Right lobe of liver (tissue), 6 donors: ENCODE measurements around the gene HRNR. TPM values are rescaled to one million over a fixed set of nuclear protein-coding genes. Genes with fewer than 3 reads are reported as not detected.
A peak's percentile ranks its signal among the peaks of the same experiment; 100 is the strongest.
"Not testable (repeated sequence)": the region's sequence is repeated elsewhere in the genome, so short reads cannot be mapped to it uniquely, and the experiment has no call there.

Source experiments
- ATAC-seq, 4 donors: fragments of 200-7000 bp; cut with Tn5 transposase; one replicate each; pipeline ENCODE4 v1.9.1; 2020; ENCODE audit warnings: mild to moderate bottlenecking in 4 of 4, moderate library complexity in 4 of 4
- DNase-seq, 3 donors: peaks; one replicate each; pipeline ENCODE4 v3.0.0-alpha.2; 2020
- H3K27ac ChIP-seq, 3 donors: fragments of 200-600 bp; one replicate each; pipeline ENCODE4 v1.8.0; 2022
- H3K27me3 ChIP-seq, 2 donors: fragments of 200-600 bp; one replicate each; pipeline ENCODE4 v1.8.0; 2022
- H3K36me3 ChIP-seq, 4 donors: fragments of 200-600 bp; sonication (generic) in 1 of 4; one replicate each; pipeline versions ENCODE4 v1.5.1 to v1.8.0; 2017 to 2022; ENCODE audit warnings: control low read depth in 1 of 4
- H3K4me1 ChIP-seq, 4 donors: fragments of 200-600 bp; sonication (generic) in 1 of 4; one replicate each; pipeline versions ENCODE4 v1.5.1 to v1.8.0; 2017 to 2022; ENCODE audit warnings: control low read depth in 1 of 4
- H3K4me3 ChIP-seq, 3 donors: fragments of 200-600 bp; one replicate each; pipeline ENCODE4 v1.8.0; 2022
- H3K9me3 ChIP-seq, 4 donors: fragments of 200-600 bp; sonication (generic) in 1 of 4; one replicate each; pipeline versions ENCODE4 v1.5.1 to v1.8.0; 2017 to 2022; ENCODE audit warnings: control low read depth in 1 of 4
- CTCF ChIP-seq, 4 donors: fragments of 200-600 bp in 3 of 4; fragments of 450-650 bp in 1 of 4; IDR thresholded peaks; one replicate each; pipeline versions ENCODE4 v1.5.1 to v1.8.0; 2016 to 2022; ENCODE audit warnings: antibody characterized with exemption in 4 of 4, mild to moderate bottlenecking in 2 of 4
- POLR2A ChIP-seq: fragments of 450-650 bp; IDR thresholded peaks from one replicate; pipeline ENCODE4 v1.6.1; 2017; ENCODE audit warnings: antibody characterized with exemption, mild to moderate bottlenecking
- WGBS: methylation state at CpG from one replicate; pipeline ENCODE4 v1.1.6; 2018; ENCODE audit warnings: low coverage, low lambda C conversion rate; ENCODE audit not compliant: insufficient coverage; ENCODE audit errors: missing lambda C conversion rate; 5-methylcytosine and 5-hydroxymethylcytosine counted together
- intact Hi-C, 2 donors: fragments of 100-400 bp; cut with DNase I; formaldehyde crosslinking; loops; one replicate each; pipeline versions ENCODE4 v1.11.2 to v1.14.1; 2022
- long read RNA-seq: library from polyadenylated mRNA; unstranded; transcript quantifications from one replicate; pipeline ENCODE4 v2.0.0, GENCODE V29; 2019
- total RNA-seq, 6 experiments: library from RNA; depleted of rRNA in 2 of 6; stranded (reverse); fragments of >200 nt in 2 of 6; fragmentation: NEBNext Ultra II Directional in 3 of 6; extraction: Animal tissue kit (Norgen Biotek cat#: 25700) in 3 of 6; gene quantifications; one replicate each; pipeline versions ENCODE4 v1.1.0 to v1.2.4, GENCODE V29; 2016 to 2023
- donor health status: DM: no; HTN: yes; CAD: no.
- donor health status: DM: no; HTN: no; CAD: no.
- donor health status: DM: no; HTN: no; CAD: no.
- donor health status: DM: no; HTN: yes; CAD: no.
- donor health status: DM: no; HTN: yes; CAD: no.

The HRNR gene
- not detected for total RNA-seq
- long read RNA-seq, result 0 reads

- H3K27me3 ChIP-seq, result no peaks in the 10 kb centered on the region
- H3K4me3 ChIP-seq, result no peak within 1 kb of the TSS
- no peak for TF ChIP-seq CTCF (IDR thresholded peaks at IDR 0.05)
- H3K9me3 ChIP-seq, result no peaks in the 10 kb centered on the region
- WGBS, result 63% methylated on average over 2 of the region's 2 CpGs
- no peaks in the 10 kb centered on the region for H3K4me1 ChIP-seq
- ATAC-seq, result no peak
- no peaks in the 10 kb centered on the region for H3K36me3 ChIP-seq
- no peak within 1 kb of the TSS for H3K27ac ChIP-seq
- DNase-seq, result no peak
- intact Hi-C loops, result no loop called here
Observed at GRCh38 chr1:152224093-152224492, at the start of gene HRNR. HRNR (minus strand) TSS chr1:152224193; CDS start chr1:152223253, 940 bp downstream.

DNA sequence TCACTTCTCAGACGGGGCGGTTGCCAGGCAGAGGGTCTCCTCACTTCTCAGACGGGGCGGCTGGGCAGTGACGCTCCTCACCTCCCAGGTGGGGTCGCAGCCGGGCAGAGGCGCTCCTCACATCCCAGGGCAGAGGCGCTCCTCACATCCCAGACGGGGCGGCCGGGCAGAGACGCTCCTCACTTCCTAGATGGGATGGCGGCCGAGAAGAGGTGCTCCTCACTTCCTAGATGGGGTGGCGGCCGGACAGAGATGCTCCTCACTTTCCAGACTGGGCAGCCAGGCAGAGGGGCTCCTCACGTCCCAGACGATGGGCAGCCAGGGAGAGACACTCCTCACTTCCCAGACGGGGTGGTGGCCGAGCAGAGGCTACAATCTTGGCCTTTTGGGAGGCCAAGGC is 32.4 kb upstream of the HRNR start:
- intact Hi-C loops, ATAC-seq, H3K27ac ChIP-seq, H3K36me3 ChIP-seq, H3K4me3 ChIP-seq, H3K27me3 ChIP-seq, H3K4me1 ChIP-seq, H3K9me3 ChIP-seq: not testable (repeated sequence)
- no CpG with 5 or more reads among the region's 21 CpGs for WGBS
- DNase-seq, result peak in 1 of 3 donors; percentile 28

- TF ChIP-seq CTCF (IDR thresholded peaks at IDR 0.05) (no peak), POLR2A (no peak)
- H3K27me3 ChIP-seq, result no peaks in the 10 kb centered on the region
- WGBS, result 49% methylated on average over 4 of the region's 4 CpGs
- no peak overlapping the region for H3K27ac ChIP-seq
- intact Hi-C loops, result no loop called here
- no peaks in the 10 kb centered on the region for H3K36me3 ChIP-seq
- DNase-seq, result no peak
- H3K9me3 ChIP-seq, result no peaks in the 10 kb centered on the region
- H3K4me1 ChIP-seq, result no peaks in the 10 kb centered on the region
- H3K4me3 ChIP-seq, result no peak overlapping the region
- ATAC-seq, result no peak
Observed at GRCh38 chr1:152252157-152252556, 28.2 kb upstream of the HRNR start.

DNA sequence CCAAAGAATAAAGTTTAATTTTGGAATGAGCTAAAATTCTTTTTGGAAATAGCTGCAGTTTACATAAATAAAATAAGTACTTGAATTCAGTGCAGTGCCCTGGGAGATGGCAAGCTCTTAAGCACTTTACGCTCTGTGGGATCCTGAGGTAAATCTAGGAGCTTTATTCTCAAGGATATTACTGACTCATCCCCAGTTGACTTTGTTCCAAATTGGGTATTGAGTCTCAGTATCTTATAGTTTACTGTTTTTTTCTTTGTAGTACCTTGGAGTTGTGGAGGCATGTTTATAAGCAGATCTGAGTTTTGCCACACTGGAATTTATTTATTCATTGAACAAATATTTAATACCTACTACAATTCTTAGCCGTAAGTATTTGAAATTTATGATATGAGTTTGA is 27.4 kb upstream of the HRNR start:
- H3K4me3 ChIP-seq, result no peak overlapping the region
- DNase-seq, result no peak
- H3K27ac ChIP-seq, result no peak overlapping the region
- ATAC-seq, result no peak
- no peak for TF ChIP-seq CTCF (IDR thresholded peaks at IDR 0.05)
- TF ChIP-seq POLR2A, result no peak
- no peaks in the 10 kb centered on the region for H3K9me3 ChIP-seq
- WGBS, result 39% methylated on average over 2 of the region's 2 CpGs
- no peaks in the 10 kb centered on the region for H3K36me3 ChIP-seq
- intact Hi-C loops, result no loop called here
- H3K27me3 ChIP-seq, result no peaks in the 10 kb centered on the region
- H3K4me1 ChIP-seq, result no peaks in the 10 kb centered on the region

DNA sequence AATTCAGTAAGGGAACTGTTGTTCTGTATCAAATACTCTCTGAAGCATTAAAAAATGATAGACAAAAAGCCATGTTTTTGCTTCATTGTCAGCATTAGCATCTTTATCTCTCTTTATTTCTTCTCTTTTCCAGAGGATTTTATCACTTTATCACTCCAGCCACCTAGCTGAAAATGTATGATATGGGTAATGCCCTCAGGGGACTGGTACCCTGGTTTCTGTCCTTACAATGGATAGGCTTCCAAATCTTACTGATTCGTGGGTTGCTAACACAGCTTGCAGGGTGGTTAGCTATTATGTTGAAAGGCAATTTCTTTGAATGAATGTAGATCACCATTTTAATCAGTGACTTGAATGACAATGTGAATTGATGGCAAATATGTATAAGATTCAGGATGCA is 23.3 kb upstream of the HRNR start:
- Histone ChIP-seq H3K4me3 (no peak overlapping the region), H3K27me3 (no peaks in the 10 kb centered on the region), H3K4me1 (no peaks in the 10 kb centered on the region), H3K36me3 (no peaks in the 10 kb centered on the region), H3K9me3 (no peaks in the 10 kb centered on the region), H3K27ac (no peak overlapping the region)
- no peak for ATAC-seq
- no peak for DNase-seq
- 28% methylated on average over 1 of the region's 1 CpG for WGBS
- TF ChIP-seq CTCF (IDR thresholded peaks at IDR 0.05), result no peak
- no peak for TF ChIP-seq POLR2A
- intact Hi-C loops, result no loop called here
